Hepatocyte (in vitro differentiated cells): Measurements from ENCODE around the gene MDFI.

Experiments used
- EZH2 ChIP-seq: fragments of 200-600 bp; sonication (generic); IDR thresholded peaks from 2 replicates; pipeline ENCODE4 v1.6.1; 2016; ENCODE audit warnings: antibody characterized with exemption, mild to moderate bottlenecking, borderline replicate concordance
- EZH2phosphoT487 ChIP-seq: fragments of 200-600 bp; sonication (generic); IDR thresholded peaks from one replicate; pipeline ENCODE4 v1.6.1; 2018; ENCODE audit warnings: antibody characterized with exemption, mild to moderate bottlenecking, low read depth, moderate library complexity; ENCODE audit not compliant: unreplicated experiment, severe bottlenecking
- TF ChIP-seq, protein P1 (sequence below): fragments of 200-600 bp; sonication (generic); IDR thresholded peaks from 2 replicates; pipeline ENCODE4 v1.5.1; 2016; ENCODE audit warnings: antibody characterized with exemption, mild to moderate bottlenecking; ENCODE audit not compliant: poor library complexity

DNA sequence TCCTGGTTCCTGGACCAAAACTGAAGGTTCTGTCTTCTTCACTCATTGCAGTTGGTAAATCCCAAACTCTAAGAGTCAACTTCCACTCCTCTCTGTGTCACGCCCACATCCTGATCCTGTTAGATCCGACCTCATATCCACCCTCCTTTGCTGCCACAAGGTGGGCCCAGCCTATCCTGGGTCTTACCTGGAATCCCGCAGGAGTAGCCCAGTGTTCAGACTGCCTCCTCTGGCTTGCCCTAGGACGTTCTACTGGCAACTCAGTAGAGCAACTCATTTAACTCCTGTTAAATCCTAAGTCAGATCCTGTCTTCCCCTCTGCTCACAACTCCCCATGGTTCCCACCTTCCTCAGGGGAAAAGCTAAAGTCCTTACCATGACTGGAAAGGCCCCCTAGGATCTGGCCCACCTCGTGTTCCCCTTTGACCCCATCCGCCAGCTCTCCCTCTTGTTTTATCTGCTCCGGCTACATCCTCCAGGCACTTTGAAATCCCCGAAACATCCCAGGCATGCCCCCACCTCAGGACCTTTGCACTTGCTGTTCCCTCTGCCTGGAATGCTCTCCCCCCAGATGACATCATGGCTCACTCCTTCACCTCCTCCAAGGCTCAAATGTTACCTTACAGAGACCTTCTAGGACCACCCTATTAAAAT is 53.3 kb downstream of the MDFI start:
- TF ChIP-seq, protein P1, sequence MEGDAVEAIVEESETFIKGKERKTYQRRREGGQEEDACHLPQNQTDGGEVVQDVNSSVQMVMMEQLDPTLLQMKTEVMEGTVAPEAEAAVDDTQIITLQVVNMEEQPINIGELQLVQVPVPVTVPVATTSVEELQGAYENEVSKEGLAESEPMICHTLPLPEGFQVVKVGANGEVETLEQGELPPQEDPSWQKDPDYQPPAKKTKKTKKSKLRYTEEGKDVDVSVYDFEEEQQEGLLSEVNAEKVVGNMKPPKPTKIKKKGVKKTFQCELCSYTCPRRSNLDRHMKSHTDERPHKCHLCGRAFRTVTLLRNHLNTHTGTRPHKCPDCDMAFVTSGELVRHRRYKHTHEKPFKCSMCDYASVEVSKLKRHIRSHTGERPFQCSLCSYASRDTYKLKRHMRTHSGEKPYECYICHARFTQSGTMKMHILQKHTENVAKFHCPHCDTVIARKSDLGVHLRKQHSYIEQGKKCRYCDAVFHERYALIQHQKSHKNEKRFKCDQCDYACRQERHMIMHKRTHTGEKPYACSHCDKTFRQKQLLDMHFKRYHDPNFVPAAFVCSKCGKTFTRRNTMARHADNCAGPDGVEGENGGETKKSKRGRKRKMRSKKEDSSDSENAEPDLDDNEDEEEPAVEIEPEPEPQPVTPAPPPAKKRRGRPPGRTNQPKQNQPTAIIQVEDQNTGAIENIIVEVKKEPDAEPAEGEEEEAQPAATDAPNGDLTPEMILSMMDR = no peak
- TF ChIP-seq EZH2phosphoT487 (no peak), EZH2 (no peak)
